Motor neuron (in vitro differentiated cells): ENCODE results near the gene CFAP61. TPM values are rescaled to one million over a fixed set of nuclear protein-coding genes. Genes with fewer than 3 reads are reported as not detected.
A peak's percentile ranks its signal among the peaks of the same experiment; 100 is the strongest.

ENCODE experiments used
- ATAC-seq, 8 experiments: fragments of 200-7000 bp; cut with Tn5 transposase; replicated peaks in 6 of 8; 2 replicates each; pipeline ENCODE4 v1.8.0; 2021; ENCODE audit warnings: mild to moderate bottlenecking in 8 of 8, moderate library complexity in 8 of 8
- H3K27ac ChIP-seq, 2 donors: fragments of 250-450 bp; sonication (Bioruptor Pico); 2 replicates each; pipeline ENCODE4 v1.9.0; 2021; ENCODE audit warnings: antibody characterized with exemption in 2 of 2, mild to moderate bottlenecking in 2 of 2, moderate library complexity in 1 of 2
- H3K4me1 ChIP-seq, 2 donors: fragments of 250-450 bp; sonication (Bioruptor Pico); replicated peaks in 1 of 2; 2 replicates each; pipeline ENCODE4 v1.6.1; 2021; ENCODE audit warnings: antibody characterized with exemption in 2 of 2, mild to moderate bottlenecking in 2 of 2, moderate library complexity in 1 of 2
- H3K4me3 ChIP-seq, 5 donors: fragments of 250-450 bp; sonication (Bioruptor Pico); 2 replicates each; pipeline ENCODE4 v1.9.0; 2021; ENCODE audit warnings: antibody characterized with exemption in 5 of 5, mild to moderate bottlenecking in 5 of 5, moderate library complexity in 4 of 5
- WGBS, 10 experiments: fragments of 450-650 bp; shearing (Covaris generic); methylation state at CpG; one replicate each; pipeline ENCODE4 v1.0.0; 2022; 5-methylcytosine and 5-hydroxymethylcytosine counted together
- in situ Hi-C, 9 experiments: fragments of 400-800 bp; cut with MboI; loops; one replicate each; pipeline ENCODE4 v1.15.0; 2021; ENCODE audit warnings: low sequenced_read_pairs in 9 of 9, low pct_unique_long_range_greater_than_20kb in 2 of 9; ENCODE audit not compliant: unreplicated experiment in 9 of 9
- total RNA-seq, 8 experiments: library from RNA; unstranded; fragments of 300-600 nt; gene quantifications; 2 replicates each; pipeline versions ENCODE4 v1.2.3 to v1.2.4, GENCODE V29; 2022

Gene CFAP61
- total RNA-seq, 8 experiments from 2014 or later, result 0.36 to 13.0 (median 1.3) TPM

- peak in 1 of 8 experiments; percentile 38 for ATAC-seq
- in situ Hi-C loops, result loop anchor here in 6 of 9 experiments (25.0 kb wide), 2 partner anchors 197 to 278 kb away; no protein-coding TSS in a partner anchor
- H3K27ac ChIP-seq, result peak overlapping the region in 1 of 2 donors; percentile 86
Observed at GRCh38 chr20:20365480-20366161, 313.3 kb downstream of the CFAP61 start.

DNA sequence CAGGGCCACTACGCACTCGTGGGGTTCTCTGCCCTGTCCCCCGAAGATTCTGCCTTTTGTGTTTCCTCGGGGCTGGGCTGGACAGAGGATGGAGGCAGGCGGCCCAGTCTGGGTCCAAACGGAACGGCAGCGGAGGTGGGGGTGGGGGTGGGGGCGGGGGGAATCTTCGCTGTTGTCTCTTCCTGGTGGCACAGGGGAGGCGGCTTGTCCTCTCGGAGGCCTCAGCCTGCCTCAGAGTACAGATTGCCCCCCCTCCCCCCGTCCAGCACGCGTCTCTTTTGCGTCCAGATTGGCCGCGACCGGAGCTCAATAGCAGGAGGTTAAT lies 314.2 kb downstream of the CFAP61 start:
- in situ Hi-C loops, result loop anchor here in 6 of 9 experiments (25.0 kb wide), 2 partner anchors 196 to 279 kb away; no protein-coding TSS in a partner anchor
- Histone ChIP-seq H3K4me1 (peaks cover 14 to 19% of the 10 kb centered on the region in 2 donors), H3K27ac (peak overlapping the region; percentile 68 to 81), H3K4me3 (peak overlapping the region; percentile 51 to 82 (median 59))
- WGBS, 10 experiments, result 0 to 48% (median 9%) methylated on average over 2 to 6 of the region's 19 CpGs; no CpG with 5 or more reads in 6 of the 10 experiments
- no peak for ATAC-seq

More at GRCh38 chr20:20365480-20366161, 313.3 kb downstream of the CFAP61 start:
- WGBS, 10 experiments, result 0 to 23% (median 12%) methylated on average over 2 to 18 of the region's 18 CpGs
- peaks cover 14 to 15% of the 10 kb centered on the region in 2 donors for H3K4me1 ChIP-seq
- H3K4me3 ChIP-seq, result peak overlapping the region in 4 of 5 donors; percentile 20 to 35 (median 28)

- H3K27ac ChIP-seq, result peak overlapping the region; percentile 68 to 81
- WGBS, 10 experiments, result 0 to 7% (median 0%) methylated on average over 1 to 6 of the region's 63 CpGs; no CpG with 5 or more reads in 5 of the 10 experiments
- peak overlapping the region; percentile 51 to 82 (median 59) for H3K4me3 ChIP-seq
- in situ Hi-C loops, result loop anchor here in 6 of 9 experiments (25.0 kb wide), 2 partner anchors 195 to 280 kb away; no protein-coding TSS in a partner anchor
- peak in 5 of 8 experiments; percentile 1 to 19 (median 18) for ATAC-seq
- peaks cover 18 to 19% of the 10 kb centered on the region in 2 donors for H3K4me1 ChIP-seq
Observed at GRCh38 chr20:20366876-20367574, 314.7 kb downstream of the CFAP61 start.

DNA sequence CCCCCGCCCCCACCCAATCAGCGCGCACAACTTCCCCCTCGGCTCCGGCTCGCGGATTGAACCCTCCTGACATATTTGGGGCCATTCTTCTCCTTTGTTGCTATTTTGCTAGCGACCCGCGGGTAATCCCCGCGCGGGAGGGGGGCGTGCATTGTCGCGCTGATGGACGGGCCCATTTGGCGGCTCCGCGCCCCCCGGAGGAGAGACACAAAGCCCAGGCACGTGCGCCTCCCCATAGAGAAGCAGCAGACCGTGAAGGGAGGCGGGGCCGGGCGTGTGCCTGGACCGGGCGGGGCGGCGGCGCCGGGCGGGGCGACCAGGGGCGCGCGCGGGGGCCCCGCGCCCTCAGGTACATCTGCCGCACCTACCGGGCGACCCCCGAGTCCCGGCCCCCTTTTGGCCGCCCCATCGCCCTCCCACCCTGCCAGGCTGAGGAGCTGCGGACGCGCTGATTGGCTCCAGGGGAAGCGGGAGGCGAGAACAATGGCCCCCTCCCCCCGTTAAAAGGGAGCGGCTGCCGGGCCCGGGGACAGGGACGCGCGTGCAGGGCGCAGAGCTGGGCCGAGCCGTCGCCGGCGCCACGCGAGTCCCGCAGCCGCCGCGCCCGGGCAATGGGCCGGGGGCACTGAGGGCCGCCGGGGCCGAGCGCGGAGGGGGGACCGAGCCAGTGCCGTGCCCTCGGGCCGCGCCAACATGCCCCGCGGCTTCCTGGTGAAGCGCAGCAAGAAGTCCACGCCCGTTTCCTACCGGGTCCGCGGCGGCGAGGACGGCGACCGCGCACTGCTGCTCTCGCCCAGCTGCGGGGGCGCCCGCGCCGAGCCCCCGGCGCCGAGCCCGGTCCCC lies 315.5 kb downstream of the CFAP61 start, which contains the start of gene INSM1:
Gene INSM1, plus strand, starts transcription at position 530 of the 843 bp plus-strand sequence. Its CDS starts 164 bp downstream, at position 694.
- WGBS, 10 experiments, result no CpG with 5 or more reads among the region's 108 CpGs
- ATAC-seq, result peak in 5 of 8 experiments; percentile 62 to 76 (median 66)
- in situ Hi-C loops, result loop anchor here in 6 of 9 experiments (25.0 kb wide), 2 partner anchors 195 to 280 kb away; no protein-coding TSS in a partner anchor

DNA sequence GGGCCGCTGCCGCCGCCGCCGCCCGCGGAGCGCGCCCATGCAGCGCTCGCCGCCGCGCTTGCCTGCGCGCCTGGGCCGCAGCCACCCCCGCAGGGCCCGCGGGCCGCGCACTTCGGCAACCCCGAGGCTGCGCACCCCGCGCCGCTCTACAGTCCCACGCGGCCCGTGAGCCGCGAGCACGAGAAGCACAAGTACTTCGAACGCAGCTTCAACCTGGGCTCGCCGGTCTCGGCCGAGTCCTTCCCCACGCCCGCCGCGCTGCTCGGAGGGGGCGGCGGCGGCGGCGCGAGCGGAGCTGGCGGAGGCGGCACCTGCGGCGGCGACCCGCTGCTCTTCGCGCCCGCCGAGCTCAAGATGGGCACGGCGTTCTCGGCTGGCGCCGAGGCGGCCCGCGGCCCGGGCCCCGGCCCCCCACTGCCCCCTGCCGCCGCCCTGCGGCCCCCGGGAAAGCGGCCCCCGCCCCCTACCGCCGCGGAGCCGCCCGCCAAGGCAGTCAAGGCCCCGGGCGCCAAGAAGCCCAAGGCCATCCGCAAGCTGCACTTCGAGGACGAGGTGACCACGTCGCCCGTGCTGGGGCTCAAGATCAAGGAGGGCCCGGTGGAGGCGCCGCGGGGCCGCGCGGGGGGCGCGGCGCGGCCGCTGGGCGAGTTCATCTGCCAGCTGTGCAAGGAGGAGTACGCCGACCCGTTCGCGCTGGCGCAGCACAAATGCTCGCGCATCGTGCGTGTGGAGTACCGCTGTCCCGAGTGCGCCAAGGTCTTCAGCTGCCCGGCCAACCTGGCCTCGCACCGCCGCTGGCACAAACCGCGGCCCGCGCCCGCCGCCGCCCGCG lies 316.3 kb downstream of the CFAP61 start:
- peak overlapping the region; percentile 68 to 81 for H3K27ac ChIP-seq
- ATAC-seq, result peak in 6 of 8 experiments; percentile 1 to 31 (median 6)
- in situ Hi-C loops, result loop anchor here in 6 of 9 experiments (25.0 kb wide), 2 partner anchors 194 to 281 kb away; no protein-coding TSS in a partner anchor
- WGBS, 10 experiments, result 0 to 5% methylated on average over 13 to 26 of the region's 130 CpGs; no CpG with 5 or more reads in 8 of the 10 experiments
- H3K4me3 ChIP-seq, result peak overlapping the region; percentile 51 to 82 (median 59)
- peaks cover 14 to 16% of the 10 kb centered on the region in 2 donors for H3K4me1 ChIP-seq

More for the DNA sequence above, 315.5 kb downstream of the CFAP61 start, which contains the start of gene INSM1:
- Histone ChIP-seq H3K4me3 (peak within 1 kb of the TSS; percentile 51 to 82 (median 59)), H3K27ac (peak within 1 kb of the TSS; percentile 68 to 81), H3K4me1 (peaks cover 13 to 16% of the 10 kb centered on the region in 2 donors)

DNA sequence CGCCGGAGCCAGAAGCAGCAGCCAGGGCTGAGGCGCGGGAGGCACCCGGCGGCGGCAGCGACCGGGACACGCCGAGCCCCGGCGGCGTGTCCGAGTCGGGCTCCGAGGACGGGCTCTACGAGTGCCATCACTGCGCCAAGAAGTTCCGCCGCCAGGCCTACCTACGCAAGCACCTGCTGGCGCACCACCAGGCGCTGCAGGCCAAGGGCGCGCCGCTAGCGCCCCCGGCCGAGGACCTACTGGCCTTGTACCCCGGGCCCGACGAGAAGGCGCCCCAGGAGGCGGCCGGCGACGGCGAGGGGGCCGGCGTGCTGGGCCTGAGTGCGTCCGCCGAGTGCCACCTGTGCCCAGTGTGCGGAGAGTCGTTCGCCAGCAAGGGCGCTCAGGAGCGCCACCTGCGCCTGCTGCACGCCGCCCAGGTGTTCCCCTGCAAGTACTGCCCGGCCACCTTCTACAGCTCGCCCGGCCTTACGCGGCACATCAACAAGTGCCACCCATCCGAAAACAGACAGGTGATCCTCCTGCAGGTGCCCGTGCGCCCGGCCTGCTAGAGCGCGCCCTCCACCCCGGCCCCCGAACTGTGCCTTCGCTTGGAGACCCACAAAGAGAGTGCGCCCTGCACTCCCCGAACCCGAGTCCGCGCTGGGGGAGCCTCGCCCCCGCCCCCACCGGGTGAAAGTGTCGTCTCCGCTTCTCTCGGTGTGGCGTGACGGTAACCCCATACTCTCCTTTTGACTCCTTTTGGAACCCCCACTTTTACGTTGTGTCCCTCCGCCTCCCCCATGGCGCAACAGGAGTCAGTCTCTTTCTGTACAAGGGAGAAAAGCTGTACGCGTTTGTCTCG lies 317.1 kb downstream of the CFAP61 start:
- peak overlapping the region; percentile 51 to 82 (median 59) for H3K4me3 ChIP-seq
- in situ Hi-C loops, result loop anchor here in 6 of 9 experiments (25.0 kb wide), 2 partner anchors 193 to 282 kb away; no protein-coding TSS in a partner anchor
- H3K27ac ChIP-seq, result peak overlapping the region; percentile 68 to 81
- H3K4me1 ChIP-seq, result peaks cover 9 to 16% of the 10 kb centered on the region in 2 donors
- 0 to 63% (median 5%) methylated on average over 1 to 10 of the region's 86 CpGs; no CpG with 5 or more reads in 7 of the 10 experiments for WGBS, 10 experiments
- peak in 5 of 8 experiments; percentile 11 to 25 (median 18) for ATAC-seq

- in situ Hi-C loops, result loop anchor here in 6 of 9 experiments (25.0 kb wide), 2 partner anchors 192 to 283 kb away; no protein-coding TSS in a partner anchor
Observed at GRCh38 chr20:20370094-20370575, 317.8 kb downstream of the CFAP61 start.

DNA sequence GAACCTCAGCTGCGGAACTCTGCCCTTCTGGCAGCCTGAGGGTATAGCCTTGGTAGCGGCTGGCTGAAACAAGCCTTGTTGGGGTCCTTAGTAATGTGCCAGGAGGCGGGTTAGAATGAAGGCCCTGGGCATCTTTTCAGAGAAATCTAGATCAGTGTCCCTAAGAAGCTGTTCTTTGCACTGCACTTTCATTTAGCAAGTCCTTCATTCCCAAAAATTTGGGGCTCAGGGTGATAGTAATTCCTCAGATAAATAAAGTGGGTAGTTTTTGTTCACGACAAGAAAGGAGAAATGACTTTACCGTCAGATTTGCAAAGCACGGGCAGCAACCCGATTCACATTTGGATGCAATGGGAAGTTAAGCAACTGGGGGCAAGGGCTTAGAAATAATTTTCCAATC lies 318.8 kb downstream of the CFAP61 start:
- ATAC-seq, result no peak
- in situ Hi-C loops, result loop anchor here in 6 of 9 experiments (25.0 kb wide), 2 partner anchors 191 to 284 kb away; no protein-coding TSS in a partner anchor
- Histone ChIP-seq H3K4me1 (peaks cover 9 to 16% of the 10 kb centered on the region in 2 donors), H3K4me3 (peak overlapping the region; percentile 51 to 82 (median 59)), H3K27ac (no peak overlapping the region)
- 0 to 100% (median 22%) methylated on average over 1 to 7 of the region's 7 CpGs; no CpG with 5 or more reads in 2 of the 10 experiments for WGBS, 10 experiments

More at GRCh38 chr20:20370094-20370575, 317.8 kb downstream of the CFAP61 start:
- Histone ChIP-seq H3K4me3 (peak overlapping the region; percentile 51 to 82 (median 59)), H3K4me1 (peaks cover 9 to 16% of the 10 kb centered on the region in 2 donors), H3K27ac (no peak overlapping the region)
- 0 to 100% (median 20%) methylated on average over 1 to 10 of the region's 10 CpGs; no CpG with 5 or more reads in 1 of the 10 experiments for WGBS, 10 experiments
- ATAC-seq, result peak in 4 of 8 experiments; percentile 1 to 8 (median 2)

GRCh38 chr20:20371681-20372080 lies 319.3 kb downstream of the CFAP61 start:
- peak overlapping the region; percentile 51 to 82 (median 59) for H3K4me3 ChIP-seq
- H3K4me1 ChIP-seq, result peaks cover 9 to 15% of the 10 kb centered on the region in 2 donors
- ATAC-seq, result no peak
- in situ Hi-C loops, result loop anchor here in 6 of 9 experiments (25.0 kb wide), 2 partner anchors 191 to 284 kb away; no protein-coding TSS in a partner anchor
- H3K27ac ChIP-seq, result no peak overlapping the region
- WGBS, 10 experiments, result 10 to 100% (median 22%) methylated on average over 1 to 3 of the region's 3 CpGs; no CpG with 5 or more reads in 1 of the 10 experiments

DNA sequence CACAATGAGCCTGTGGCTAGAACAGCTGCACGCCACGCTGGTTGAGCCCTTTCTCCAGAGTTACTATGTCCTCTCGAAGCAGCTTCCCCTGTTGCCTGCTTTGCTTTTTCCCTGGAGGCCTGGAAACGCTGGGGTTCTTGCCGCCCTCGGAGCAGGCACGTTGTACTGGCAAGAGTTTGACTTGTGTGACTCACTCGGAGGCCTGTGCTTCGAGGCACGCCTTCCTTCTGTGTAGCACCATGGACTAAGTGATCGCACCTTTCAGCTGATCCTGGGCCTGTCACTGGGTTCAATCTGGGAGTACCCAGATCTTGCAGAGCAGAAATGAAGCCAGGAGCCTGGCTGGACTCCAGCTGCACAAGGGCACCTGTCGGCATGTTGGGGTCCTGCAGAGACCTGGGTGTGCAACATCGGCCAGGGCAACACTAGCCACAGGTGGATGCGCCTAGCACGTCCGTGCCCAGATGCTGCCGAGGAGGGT lies 320.8 kb downstream of the CFAP61 start:
- Histone ChIP-seq H3K4me3 (no peak overlapping the region), H3K4me1 (peaks cover 9 to 10% of the 10 kb centered on the region in 2 donors), H3K27ac (no peak overlapping the region)
- ATAC-seq, result peak in 4 of 8 experiments; percentile 4 to 95 (median 72)
- 18 to 89% (median 38%) methylated on average over 2 to 7 of the region's 17 CpGs; no CpG with 5 or more reads in 2 of the 10 experiments for WGBS, 10 experiments
- in situ Hi-C loops, result loop anchor here in 6 of 9 experiments (25.0 kb wide), 2 partner anchors 189 to 286 kb away; no protein-coding TSS in a partner anchor
